ENCODE results near the gene SCUBE1. TPM values are rescaled to one million over a fixed set of nuclear protein-coding genes. Genes with fewer than 3 reads are reported as not detected.

Gene SCUBE1
- total and polyA plus RNA-seq, 9 donors: 5.5 to 202 (median 49.0) TPM

GRCh38 chr22:43154887-43155536 lies 188.2 kb downstream of the SCUBE1 start:
- 81 to 93% (median 90%) methylated on average over 27 of the region's 27 CpGs for WGBS, 3 donors
- intact Hi-C loops (cut with DNase I): no loop called here
- Histone ChIP-seq H3K4me3 (no peak overlapping the region), H3K36me3 (no peaks in the 10 kb centered on the region), H3K27ac (no peak overlapping the region), H3K4me1 (ENCODE audit: insufficient read depth) (peaks cover 7% of the 10 kb centered on the region), H3K9me3 (no peaks in the 10 kb centered on the region), H3K27me3 (no peaks in the 10 kb centered on the region)
- TF ChIP-seq POLR2A (IDR thresholded peaks at IDR 0.05) (no peak), CTCF (IDR thresholded peaks at IDR 0.05) (no peak), EP300 (IDR thresholded peaks at IDR 0.05) (no peak)
- DNase-seq: no peak

- intact Hi-C loops (cut with DNase I): no loop called here
- no peak for TF ChIP-seq CTCF (IDR thresholded peaks at IDR 0.05)
- TF ChIP-seq EP300 (IDR thresholded peaks at IDR 0.05): no peak
- TF ChIP-seq POLR2A (IDR thresholded peaks at IDR 0.05): no peak
- peaks cover 7% of the 10 kb centered on the region for H3K4me1 ChIP-seq (ENCODE audit: insufficient read depth)
- DNase-seq: no peak
- H3K9me3 ChIP-seq: no peaks in the 10 kb centered on the region
- H3K4me3 ChIP-seq: no peak overlapping the region
- H3K27ac ChIP-seq: no peak overlapping the region
- H3K27me3 ChIP-seq: no peaks in the 10 kb centered on the region
- WGBS, 3 donors: 49 to 64% (median 62%) methylated on average over 9 of the region's 9 CpGs
- H3K36me3 ChIP-seq: no peaks in the 10 kb centered on the region
Observed at GRCh38 chr22:43153899-43154298, 189.3 kb downstream of the SCUBE1 start.

DNA sequence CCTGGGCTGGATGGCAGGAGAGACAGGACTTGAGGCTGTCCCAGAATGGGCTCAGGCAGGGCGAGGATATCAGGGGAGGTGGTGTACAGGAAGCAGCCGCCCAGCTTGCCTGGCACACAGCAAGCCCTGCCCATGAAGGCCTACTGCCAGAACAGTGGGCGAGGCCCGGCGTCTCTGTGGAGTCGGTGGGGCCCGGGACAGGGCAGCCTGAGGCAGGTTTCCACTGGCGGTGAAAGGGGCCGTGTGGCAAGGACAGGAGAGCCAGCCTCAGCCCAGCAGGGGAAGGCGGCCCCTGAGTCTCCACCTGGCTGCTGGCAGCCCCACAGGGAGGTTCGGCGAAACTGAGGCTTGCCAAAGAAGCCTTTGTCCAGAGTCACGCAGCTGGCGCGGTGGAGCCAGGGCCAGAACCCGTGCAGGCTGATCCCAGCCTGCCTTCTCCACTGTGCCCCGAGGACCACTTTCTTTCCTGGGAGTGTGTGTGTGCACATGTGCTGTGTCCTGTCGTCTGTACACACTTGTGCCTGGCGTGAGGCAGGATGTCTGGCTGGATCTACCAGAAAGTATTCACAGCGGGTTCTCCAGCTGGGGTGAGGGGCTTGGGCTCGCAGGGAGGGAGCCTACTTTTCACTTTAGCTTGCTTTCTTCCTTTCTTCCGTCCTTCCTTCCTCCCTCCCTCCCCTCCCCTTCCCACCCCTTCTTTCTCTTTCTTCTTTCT lies 190.7 kb downstream of the SCUBE1 start:
- Histone ChIP-seq H3K27me3 (no peaks in the 10 kb centered on the region), H3K27ac (peak overlapping the region in 1 of 2 donors; percentile 49), H3K4me3 (peak overlapping the region; percentile 69), H3K9me3 (no peaks in the 10 kb centered on the region), H3K36me3 (no peaks in the 10 kb centered on the region), H3K4me1 (ENCODE audit: insufficient read depth) (peaks cover 7% of the 10 kb centered on the region)
- intact Hi-C loops (cut with DNase I): no loop called here
- TF ChIP-seq CTCF (IDR thresholded peaks at IDR 0.05) (no peak), EP300 (IDR thresholded peaks at IDR 0.05) (no peak), POLR2A (IDR thresholded peaks at IDR 0.05) (no peak)
- peak; percentile 47 to 65 (median 60) for DNase-seq
- 6 to 19% (median 9%) methylated on average over 17 to 22 of the region's 22 CpGs for WGBS, 3 donors

GRCh38 chr22:43152003-43152356 lies 191.2 kb downstream of the SCUBE1 start:
- no peaks in the 10 kb centered on the region for H3K9me3 ChIP-seq
- peak overlapping the region in 1 of 2 donors; percentile 49 for H3K27ac ChIP-seq
- DNase-seq: no peak
- peaks cover 7% of the 10 kb centered on the region for H3K4me1 ChIP-seq (ENCODE audit: insufficient read depth)
- intact Hi-C loops (cut with DNase I): no loop called here
- WGBS, 3 donors: 7 to 18% (median 11%) methylated on average over 13 to 18 of the region's 18 CpGs
- peak overlapping the region; percentile 69 for H3K4me3 ChIP-seq
- no peaks in the 10 kb centered on the region for H3K27me3 ChIP-seq
- no peaks in the 10 kb centered on the region for H3K36me3 ChIP-seq
- no peak for TF ChIP-seq CTCF (IDR thresholded peaks at IDR 0.05)
- TF ChIP-seq POLR2A (IDR thresholded peaks at IDR 0.05): no peak
- TF ChIP-seq EP300 (IDR thresholded peaks at IDR 0.05): no peak
